ENCODE measurements around the gene PCDHGB2. TPM values are rescaled to one million over a fixed set of nuclear protein-coding genes. Genes with fewer than 3 reads are reported as not detected.

PCDHGB2 gene
- 0.90 TPM for polyA plus RNA-seq (2012; ENCODE audit: insufficient read length, low read depth)

GRCh38 chr5:141359790-141360426, at the start of gene PCDHGB2:
Gene PCDHGB2 (plus strand): TSS chr5:141359994. CDS start chr5:141360136, 142 bp downstream.
- no peak for TF ChIP-seq TAF1 (IDR thresholded peaks at IDR 0.05; ENCODE audit: borderline replicate concordance, insufficient read depth, low read length)
- TF ChIP-seq POLR2AphosphoS5 (IDR thresholded peaks at IDR 0.05; ENCODE audit: low read depth, low read length) = no peak
- TF ChIP-seq SIN3A (IDR thresholded peaks at IDR 0.05; ENCODE audit: borderline replicate concordance, insufficient read depth, low read length) = no peak
- no peak for TF ChIP-seq REST (IDR thresholded peaks at IDR 0.05; ENCODE audit: insufficient read depth in 1 of 2, low read depth in 2 of 2, low read length in 2 of 2)
- TF ChIP-seq FOXP2 (optimal IDR thresholded peaks at IDR 0.05; ENCODE audit: borderline replicate concordance, extremely low read depth, extremely low read length, insufficient read depth) = no peak

- TF ChIP-seq SIN3A (IDR thresholded peaks at IDR 0.05; ENCODE audit: borderline replicate concordance, insufficient read depth, low read length) = no peak
- TF ChIP-seq TAF1 (IDR thresholded peaks at IDR 0.05; ENCODE audit: borderline replicate concordance, insufficient read depth, low read length) = no peak
- no peak for TF ChIP-seq REST (IDR thresholded peaks at IDR 0.05; ENCODE audit: insufficient read depth in 1 of 2, low read depth in 2 of 2, low read length in 2 of 2)
- no peak for TF ChIP-seq POLR2AphosphoS5 (IDR thresholded peaks at IDR 0.05; ENCODE audit: low read depth, low read length)
- TF ChIP-seq FOXP2 (optimal IDR thresholded peaks at IDR 0.05; ENCODE audit: borderline replicate concordance, extremely low read depth, extremely low read length, insufficient read depth) = no peak
Measured at GRCh38 chr5:141313711-141314110, 46.1 kb upstream of the PCDHGB2 start.

- TF ChIP-seq TAF1 (IDR thresholded peaks at IDR 0.05; ENCODE audit: borderline replicate concordance, insufficient read depth, low read length) = no peak
- TF ChIP-seq SIN3A (IDR thresholded peaks at IDR 0.05; ENCODE audit: borderline replicate concordance, insufficient read depth, low read length) = no peak
- no peak for TF ChIP-seq FOXP2 (optimal IDR thresholded peaks at IDR 0.05; ENCODE audit: borderline replicate concordance, extremely low read depth, extremely low read length, insufficient read depth)
- TF ChIP-seq REST (IDR thresholded peaks at IDR 0.05; ENCODE audit: insufficient read depth in 1 of 2, low read depth in 2 of 2, low read length in 2 of 2) = no peak
- TF ChIP-seq POLR2AphosphoS5 (IDR thresholded peaks at IDR 0.05; ENCODE audit: low read depth, low read length) = no peak
Measured at GRCh38 chr5:141319202-141319601, 40.6 kb upstream of the PCDHGB2 start.

GRCh38 chr5:141319699-141320098, 40.1 kb upstream of the PCDHGB2 start:
- TF ChIP-seq FOXP2 (optimal IDR thresholded peaks at IDR 0.05; ENCODE audit: borderline replicate concordance, extremely low read depth, extremely low read length, insufficient read depth) (no peak), POLR2AphosphoS5 (IDR thresholded peaks at IDR 0.05; ENCODE audit: low read depth, low read length) (no peak), REST (IDR thresholded peaks at IDR 0.05; ENCODE audit: insufficient read depth in 1 of 2, low read depth in 2 of 2, low read length in 2 of 2) (no peak), TAF1 (IDR thresholded peaks at IDR 0.05; ENCODE audit: borderline replicate concordance, insufficient read depth, low read length) (no peak), SIN3A (IDR thresholded peaks at IDR 0.05; ENCODE audit: borderline replicate concordance, insufficient read depth, low read length) (no peak)
